ENCODE measurements around the gene C6orf15.
"Not testable (repeated sequence)": the region's sequence is repeated elsewhere in the genome, so short reads cannot be mapped to it uniquely, and the experiment has no call there.

C6orf15 gene

DNA sequence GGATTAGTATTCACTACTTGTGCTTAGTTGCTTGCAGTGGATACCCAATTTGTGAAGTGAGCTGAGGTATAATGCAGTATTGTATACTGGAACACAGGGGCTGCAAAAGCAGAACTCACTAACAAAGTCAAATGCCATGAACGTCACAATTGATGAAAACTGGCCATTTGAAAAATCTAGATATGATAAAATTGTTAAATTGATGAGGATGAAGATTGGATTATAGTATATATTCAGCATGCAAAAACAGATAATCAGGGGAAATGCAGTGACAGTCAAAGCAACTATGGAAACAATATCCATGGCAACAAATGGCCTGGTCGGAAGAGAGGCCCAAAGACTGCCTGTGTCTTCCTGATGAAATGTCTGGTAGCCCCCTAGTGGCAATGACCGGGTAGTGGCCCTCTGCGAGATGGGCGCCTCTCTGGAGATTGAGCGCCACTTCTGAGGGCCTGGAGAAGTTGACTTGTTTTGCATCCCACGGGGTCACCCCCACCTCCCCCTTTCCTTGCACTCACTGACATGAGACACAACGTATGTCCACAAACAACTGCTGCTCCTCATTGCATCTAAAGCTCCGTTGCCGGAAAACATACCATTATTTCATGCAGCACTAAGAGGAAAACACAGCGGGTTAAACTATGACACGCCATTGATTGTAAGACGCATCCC, 43.6 kb downstream of the C6orf15 start:
- DNase-seq (ENCODE audit: low read depth, low spot score): peak; percentile 47

DNA sequence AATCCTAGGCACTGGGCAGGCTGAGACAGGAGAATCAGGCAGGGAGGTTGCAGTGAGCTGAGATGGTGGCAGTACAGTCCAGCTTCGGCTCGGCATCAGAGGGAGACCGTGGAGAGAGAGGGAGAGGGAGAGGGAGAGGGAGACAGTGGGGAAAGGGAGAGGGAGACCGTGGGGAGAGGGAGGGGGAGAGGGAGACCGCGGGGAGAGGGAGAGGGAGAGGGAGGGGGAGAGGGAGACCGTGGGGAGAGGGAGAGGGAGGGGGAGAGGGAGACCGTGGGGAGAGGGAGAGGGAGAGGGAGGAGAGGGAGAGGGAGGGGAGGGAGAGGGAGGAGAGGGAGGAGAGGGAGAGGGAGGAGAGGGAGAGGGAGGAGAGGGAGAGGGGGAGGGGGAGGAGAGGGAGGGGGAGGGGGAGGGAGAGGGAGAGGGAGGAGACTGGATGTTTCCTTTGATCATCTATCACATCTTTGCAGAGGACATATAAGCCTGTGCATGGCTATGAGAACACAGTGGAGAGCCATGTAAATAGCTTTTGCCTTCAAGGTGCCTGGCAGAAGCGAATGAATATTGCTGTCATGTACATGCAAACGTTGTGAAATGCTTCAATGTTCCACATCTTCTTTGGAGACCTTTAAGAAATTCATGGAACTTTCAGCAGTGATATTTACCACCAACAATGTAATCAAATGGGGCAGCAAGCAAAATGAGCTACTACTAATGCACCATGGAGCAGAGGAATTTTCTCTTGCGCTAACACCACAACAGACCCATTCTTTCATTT, 44.3 kb downstream of the C6orf15 start:
- not testable (repeated sequence) for DNase-seq (ENCODE audit: low read depth, low spot score)

DNA sequence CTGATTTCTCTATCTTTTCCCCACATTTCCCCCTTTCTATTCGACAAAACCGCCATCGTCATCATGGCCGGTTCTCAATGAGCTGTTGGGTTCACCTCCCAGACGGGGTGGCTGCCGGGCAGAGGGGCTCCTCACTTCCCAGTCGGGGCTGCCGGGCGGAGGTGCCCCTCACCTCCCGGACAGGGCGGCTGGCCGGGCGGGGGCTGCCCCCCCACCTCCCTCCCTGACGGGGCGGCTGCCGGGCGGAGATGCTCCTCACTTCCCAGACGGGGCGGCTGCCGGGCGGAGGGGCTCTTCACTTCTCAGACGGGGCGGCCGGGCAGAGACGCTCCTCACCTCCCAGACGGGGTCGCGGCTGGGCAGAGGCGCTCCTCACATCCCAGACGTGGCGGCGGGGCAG, 45.3 kb downstream of the C6orf15 start:
- not testable (repeated sequence) for DNase-seq (ENCODE audit: low read depth, low spot score)

DNA sequence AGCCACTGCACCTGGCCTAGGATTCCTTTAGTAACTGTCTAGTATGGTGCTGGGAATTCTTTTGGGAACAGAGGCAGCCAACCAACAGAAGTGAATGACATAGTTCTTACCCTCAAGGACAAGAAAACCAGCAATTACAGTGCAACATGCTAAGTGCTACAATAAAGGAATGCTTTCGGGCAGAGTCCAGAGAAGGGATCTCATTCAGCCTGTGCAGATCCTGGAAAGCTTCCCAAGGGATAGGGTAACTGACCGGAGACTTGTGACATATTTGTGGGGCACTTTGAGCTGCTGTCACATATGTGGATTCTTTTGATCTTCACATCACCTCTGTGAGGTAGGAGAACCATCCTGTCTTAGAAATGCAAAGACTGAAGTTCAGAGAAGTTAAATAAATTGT, 46.8 kb downstream of the C6orf15 start:
- DNase-seq (ENCODE audit: low read depth, low spot score): no peak

DNA sequence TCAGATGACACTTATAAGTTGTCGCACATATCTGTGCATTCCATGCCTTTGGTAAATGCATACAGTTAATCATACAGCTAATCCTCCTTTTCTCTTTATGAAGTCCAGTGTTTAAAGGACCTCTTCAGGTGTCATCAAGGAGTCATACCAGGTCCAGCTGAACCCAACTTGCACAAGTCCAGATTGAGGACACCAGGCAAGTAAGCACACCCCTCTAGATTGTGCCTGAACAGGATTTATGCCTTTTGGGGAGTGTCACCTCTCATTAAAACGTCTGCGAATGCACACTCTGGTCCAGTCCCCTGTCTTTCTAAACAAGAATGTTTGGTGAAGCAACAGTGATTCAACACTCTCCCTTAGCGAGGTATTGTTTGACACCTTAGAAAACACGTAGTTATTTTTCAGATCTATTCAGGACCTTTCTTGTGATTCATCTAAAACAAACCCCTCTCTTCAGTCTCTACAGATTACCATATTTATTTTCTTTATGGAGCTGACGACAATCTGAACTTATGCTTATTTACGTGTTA, 48.4 kb downstream of the C6orf15 start:
- DNase-seq (ENCODE audit: low read depth, low spot score): no peak

All from activated naive CD8-positive, alpha-beta T cell treated with anti-CD3 and anti-CD28 coated beads, Interleukin-2, amount 50 U/mL, for 16 hours (primary cell).